H9 (cell line): Measurements from ENCODE around the gene PREX1. TPM values are rescaled to one million over a fixed set of nuclear protein-coding genes. Genes with fewer than 3 reads are reported as not detected.

ENCODE experiments used
- DNase-seq: peaks from one replicate; pipeline ENCODE4 v3.0.0-alpha.2; 2017
- H2AFZ ChIP-seq: one replicate; pipeline ENCODE4 v1.6.1; 2013; ENCODE audit warnings: mild to moderate bottlenecking, low read length, control low read depth, moderate library complexity
- H2AK5ac ChIP-seq: 2 replicates; pipeline ENCODE4 v1.6.1; 2013; ENCODE audit warnings: low read length, control low read depth, mixed read lengths; ENCODE audit not compliant: insufficient read length
- H2BK120ac ChIP-seq: one replicate; pipeline ENCODE4 v1.6.1; 2013; ENCODE audit warnings: low read depth, mild to moderate bottlenecking, low read length, control low read depth, inconsistent platforms; ENCODE audit not compliant: poor library complexity, severe bottlenecking
- H2BK12ac ChIP-seq: 2 replicates; pipeline ENCODE4 v1.6.1; 2013; ENCODE audit warnings: low read length, control low read depth, mixed read lengths, low read depth; ENCODE audit not compliant: insufficient read length
- H2BK15ac ChIP-seq: 2 replicates; pipeline ENCODE4 v1.6.1; 2013; ENCODE audit warnings: low read depth, low read length, control low read depth
- H2BK20ac ChIP-seq: one replicate; pipeline ENCODE4 v1.6.1; 2013; ENCODE audit warnings: low read depth, mild to moderate bottlenecking, low read length, control low read depth, inconsistent platforms; ENCODE audit not compliant: poor library complexity, severe bottlenecking
- H2BK5ac ChIP-seq: 2 replicates; pipeline ENCODE4 v1.6.1; 2013; ENCODE audit warnings: low read length, control low read depth, mixed read lengths; ENCODE audit not compliant: insufficient read length
- H3K14ac ChIP-seq: 2 replicates; pipeline ENCODE4 v1.6.1; 2013; ENCODE audit warnings: low read length, control low read depth; ENCODE audit not compliant: insufficient read depth
- H3K18ac ChIP-seq: 2 replicates; pipeline ENCODE4 v1.6.1; 2013; ENCODE audit warnings: low read depth, mild to moderate bottlenecking, mixed read lengths, low read length, control low read depth; ENCODE audit not compliant: insufficient read length
- H3K23ac ChIP-seq: 2 replicates; pipeline ENCODE4 v1.6.1; 2013; ENCODE audit warnings: low read length, control low read depth, mixed read lengths, low read depth; ENCODE audit not compliant: insufficient read length
- H3K23me2 ChIP-seq: 2 replicates; pipeline ENCODE4 v1.6.1; 2013; ENCODE audit warnings: low read depth, mild to moderate bottlenecking, mixed read lengths, low read length, control low read depth; ENCODE audit not compliant: insufficient read length, poor library complexity, severe bottlenecking
- H3K27ac ChIP-seq: 2 replicates; pipeline ENCODE4 v1.5.1; 2013; ENCODE audit warnings: low read length, control low read depth, mixed read lengths, low read depth; ENCODE audit not compliant: insufficient read length
- H3K27me3 ChIP-seq: 2 replicates; pipeline ENCODE4 v1.6.1; 2013; ENCODE audit warnings: low read length, control low read depth, inconsistent platforms; ENCODE audit not compliant: insufficient read depth
- H3K4ac ChIP-seq: 2 replicates; pipeline ENCODE4 v1.6.1; 2013; ENCODE audit warnings: low read depth, mild to moderate bottlenecking, control low read depth, inconsistent platforms, low read length, moderate library complexity
- H3K4me1 ChIP-seq: 2 replicates; pipeline ENCODE4 v1.6.1; 2013; ENCODE audit warnings: low read length, control low read depth, inconsistent platforms; ENCODE audit not compliant: insufficient read depth
- H3K4me2 ChIP-seq: 2 replicates; pipeline ENCODE4 v1.6.1; 2013; ENCODE audit warnings: low read length, control low read depth, mixed read lengths; ENCODE audit not compliant: insufficient read length, insufficient read depth
- H3K56ac ChIP-seq: 2 replicates; pipeline ENCODE4 v1.6.1; 2013; ENCODE audit warnings: low read depth, mild to moderate bottlenecking, mixed read lengths, low read length, control low read depth; ENCODE audit not compliant: insufficient read length
- H3K79me1 ChIP-seq: 2 replicates; pipeline ENCODE4 v1.6.1; 2013; ENCODE audit warnings: low read depth, mild to moderate bottlenecking, moderate library complexity, low read length, control low read depth, inconsistent platforms; ENCODE audit not compliant: insufficient read depth, poor library complexity, severe bottlenecking
- H3K79me2 ChIP-seq: 2 replicates; pipeline ENCODE4 v1.6.1; 2013; ENCODE audit warnings: low read length, control low read depth, inconsistent platforms; ENCODE audit not compliant: insufficient read depth
- H3K9ac ChIP-seq: 2 replicates; pipeline ENCODE4 v1.6.1; 2013; ENCODE audit warnings: low read length, control low read depth, mixed read lengths; ENCODE audit not compliant: insufficient read length; ENCODE audit errors: extremely low read depth
- H3K9me3 ChIP-seq: one replicate; pipeline ENCODE4 v1.6.1; 2013; ENCODE audit warnings: low read depth, low read length, inconsistent platforms; ENCODE audit not compliant: control insufficient read depth
- H3T11ph ChIP-seq: one replicate; pipeline ENCODE4 v1.6.1; 2013; ENCODE audit warnings: mild to moderate bottlenecking, low read length, control low read depth, inconsistent platforms
- H4K20me1 ChIP-seq: one replicate; pipeline ENCODE4 v1.6.1; 2013; ENCODE audit not compliant: control insufficient read depth, insufficient read length, insufficient read depth
- H4K5ac ChIP-seq: 2 replicates; pipeline ENCODE4 v1.6.1; 2013; ENCODE audit warnings: low read depth, mild to moderate bottlenecking, mixed read lengths, low read length, control low read depth; ENCODE audit not compliant: insufficient read length
- H4K8ac ChIP-seq: replicated peaks from 2 replicates; pipeline ENCODE4 v1.6.1; 2013; ENCODE audit warnings: low read length, control low read depth, mixed read lengths, low read depth; ENCODE audit not compliant: insufficient read length
- H4K91ac ChIP-seq: 2 replicates; pipeline ENCODE4 v1.6.1; 2013; ENCODE audit warnings: low read depth, mild to moderate bottlenecking, moderate library complexity, mixed read lengths, low read length, control low read depth; ENCODE audit not compliant: insufficient read length
- H3K27ac Mint-ChIP-seq, 3 experiments: 2 replicates in 2 of 3; 3 replicates in 1 of 3; pipeline ENCODE4 v1.8.0; 2020 to 2021; ENCODE audit warnings: mixed read lengths in 3 of 3, mild to moderate bottlenecking in 1 of 3, moderate library complexity in 1 of 3
- H3K27me3 Mint-ChIP-seq: 2 replicates; pipeline ENCODE4 v1.8.0; 2021; ENCODE audit warnings: low read depth, mild to moderate bottlenecking, moderate library complexity, mixed read lengths
- H3K36me3 Mint-ChIP-seq, 3 experiments: 2 replicates in 2 of 3; 3 replicates in 1 of 3; pipeline ENCODE4 v1.8.0; 2020 to 2021; ENCODE audit warnings: low read depth in 3 of 3, mixed read lengths in 3 of 3; ENCODE audit not compliant: insufficient read depth in 1 of 3
- H3K4me1 Mint-ChIP-seq, 2 experiments: 2 replicates each; pipeline ENCODE4 v1.8.0; 2020; ENCODE audit warnings: mixed read lengths in 2 of 2
- H3K4me3 Mint-ChIP-seq, 2 experiments: 2 replicates in 1 of 2; 3 replicates in 1 of 2; pipeline ENCODE4 v1.8.0; 2020 to 2021; ENCODE audit warnings: mild to moderate bottlenecking in 2 of 2, mixed read lengths in 2 of 2, moderate library complexity in 1 of 2
- H3K9me3 Mint-ChIP-seq, 2 experiments: 2 replicates in 1 of 2; 3 replicates in 1 of 2; pipeline ENCODE4 v1.8.0; 2020; ENCODE audit warnings: mild to moderate bottlenecking in 2 of 2, mixed read lengths in 2 of 2, moderate library complexity in 1 of 2
- CTCF ChIP-seq: fragments of 200-600 bp; sonication (generic); conservative IDR thresholded peaks from 3 replicates; pipeline ENCODE4 v1.8.0; 2021; ENCODE audit warnings: antibody characterized with exemption, mild to moderate bottlenecking
- WGBS: extraction: QIAGEN DNeasy Blood & Tissue Kit; methylation state at CpG from one replicate; pipeline ENCODE4 v1.1.7; 2013; ENCODE audit warnings: missing lambda C conversion rate, low lambda C conversion rate, mixed read lengths; ENCODE audit not compliant: insufficient read length; ENCODE audit errors: extremely low coverage; 5-methylcytosine and 5-hydroxymethylcytosine counted together
- total RNA-seq: library from RNA; stranded (reverse); gene quantifications from 2 replicates; pipeline ENCODE4 v1.2.1, GENCODE V29; 2021

The PREX1 gene
- total RNA-seq, 1 experiment from 2014 or later: 6.6 TPM

DNA sequence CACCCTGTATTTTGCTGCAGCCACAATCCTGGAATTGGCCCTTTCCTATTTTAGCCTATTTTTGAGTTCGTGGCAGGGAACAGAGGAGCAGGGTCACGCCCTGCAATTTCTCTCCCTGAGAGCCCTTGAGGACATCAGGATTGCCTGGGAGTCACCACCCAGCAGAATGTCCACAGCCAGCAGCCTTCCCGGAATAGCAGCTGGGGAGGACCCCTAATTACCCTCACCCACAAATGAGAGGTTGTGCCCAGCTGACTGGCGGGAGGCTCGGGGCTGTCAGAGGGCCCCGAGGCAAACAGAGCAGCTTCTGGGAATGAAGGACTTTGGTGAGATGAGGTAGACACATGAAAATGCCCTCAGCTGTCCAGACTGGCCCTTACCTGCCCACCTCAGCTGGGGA, 165.1 kb downstream of the PREX1 start:
- H2BK20ac ChIP-seq: no peak overlapping the region
- H2BK5ac ChIP-seq: no peak overlapping the region
- no peak overlapping the region for H2AFZ ChIP-seq
- no peak overlapping the region for H3K4me3 Mint-ChIP-seq
- no peaks in the 10 kb centered on the region for H3K27me3 ChIP-seq
- no peak overlapping the region for H2BK15ac ChIP-seq
- H3K36me3 Mint-ChIP-seq: peaks cover 3 to 20% (median 14%) of the 10 kb centered on the region in 3 experiments; a peak in 6 of 7 replicates
- H2BK120ac ChIP-seq: no peak overlapping the region
- peaks cover 2% of the 10 kb centered on the region; the same call in 1 of the 2 replicates for H3K27me3 Mint-ChIP-seq
- no peaks in the 10 kb centered on the region for H3K79me1 ChIP-seq
- no peaks in the 10 kb centered on the region for H3K23me2 ChIP-seq
- no peak overlapping the region for H3K9ac ChIP-seq
- H3K27ac ChIP-seq: no peak overlapping the region
- H3K14ac ChIP-seq: no peak overlapping the region
- peaks cover 9 to 14% of the 10 kb centered on the region in 2 experiments; a peak in 4 of 5 replicates for H3K9me3 Mint-ChIP-seq
- H3K18ac ChIP-seq: no peak overlapping the region
- no CpG with 5 or more reads among the region's 6 CpGs for WGBS
- TF ChIP-seq CTCF: no peak
- no peaks in the 10 kb centered on the region for H3K9me3 ChIP-seq
- H3K4me1 ChIP-seq: no peaks in the 10 kb centered on the region
- no peak overlapping the region for H3K23ac ChIP-seq
- no peak overlapping the region for H3K56ac ChIP-seq
- H3K27ac Mint-ChIP-seq: no peak overlapping the region
- no peak overlapping the region for H2AK5ac ChIP-seq
- H3K79me2 ChIP-seq: no peaks in the 10 kb centered on the region
- no peak overlapping the region for H3T11ph ChIP-seq
- no peak overlapping the region for H4K5ac ChIP-seq
- no peak overlapping the region for H2BK12ac ChIP-seq
- no peak overlapping the region for H4K91ac ChIP-seq
- no peaks in the 10 kb centered on the region for H4K20me1 ChIP-seq
- 0 out of 4 replicates have a peak, but pooled peaks cover 0 to under 1% of the 10 kb centered on the region in 2 experiments for H3K4me1 Mint-ChIP-seq
- no peak overlapping the region for H3K4ac ChIP-seq
- no peak overlapping the region for H4K8ac ChIP-seq
- no peak overlapping the region for H3K4me2 ChIP-seq
- no peak for DNase-seq
